ENCODE data around the gene TRIM37. TPM values are rescaled to one million over a fixed set of nuclear protein-coding genes. Genes with fewer than 3 reads are reported as not detected.

Gene TRIM37
- total and polyA plus RNA-seq, 2 of the 8 experiments (the other 6 are each of a cell fraction or from before 2014, with no cell fraction given): 38.2 to 57.0 TPM

GRCh38 chr17:59067340-59067739, 39.3 kb downstream of the TRIM37 start:
- Histone ChIP-seq H2BK20ac (ENCODE audit: low read length) (no peak overlapping the region), H3K27ac (ENCODE audit: low read depth, low read length) (no peak overlapping the region), H4K5ac (ENCODE audit: insufficient read length, low read depth, low read length) (no peak overlapping the region), H2BK12ac (ENCODE audit: low read depth, low read length) (no peak overlapping the region), H3K9ac (replicated peaks in 1 of 4; ENCODE audit: extremely low read depth in 1 of 4, low read depth in 3 of 4, low read length in 3 of 4) (no peak overlapping the region), H2BK15ac (ENCODE audit: low read length) (no peak overlapping the region), H2AK5ac (ENCODE audit: low read depth, low read length) (no peak overlapping the region), H3K27me3 (replicated peaks in 1 of 4; ENCODE audit: control insufficient read depth in 3 of 4, extremely low read depth in 1 of 4, insufficient read depth in 3 of 4, low read length in 3 of 4) (no peaks in the 10 kb centered on the region), H3K18ac (ENCODE audit: extremely low read depth, low read length) (no peak overlapping the region), H3K23ac (ENCODE audit: insufficient read length) (no peak overlapping the region), H3K9me3 (ENCODE audit: insufficient read depth in 2 of 2, low read depth in 1 of 2, low read length in 1 of 2) (no peaks in the 10 kb centered on the region), H2BK120ac (replicated peaks; ENCODE audit: low read depth, low read length) (no peak overlapping the region), H3K36me3 (ENCODE audit: control insufficient read depth in 2 of 4, insufficient read depth in 4 of 4, low read length in 3 of 4) (peaks cover 6 to 45% (median 15%) of the 10 kb centered on the region in 4 experiments), H3K4me2 (ENCODE audit: insufficient read depth in 1 of 2, low read depth in 2 of 2, low read length in 2 of 2) (no peak overlapping the region), H3K4me3 (ENCODE audit: extremely low read depth in 1 of 4, insufficient read depth in 2 of 4, low read depth in 3 of 4, low read length in 4 of 4) (no peak overlapping the region), H4K20me1 (replicated peaks in 1 of 2; ENCODE audit: control insufficient read depth in 1 of 2, insufficient read depth in 2 of 2, low read length in 2 of 2) (no peaks in the 10 kb centered on the region), H4K8ac (ENCODE audit: extremely low read depth, insufficient read depth, low read length) (no peak overlapping the region), H3K79me2 (ENCODE audit: control insufficient read depth in 1 of 2, insufficient read depth in 2 of 2, low read length in 2 of 2) (no peaks in the 10 kb centered on the region), H3K4me1 (replicated peaks in 1 of 4; ENCODE audit: control insufficient read depth in 3 of 4, insufficient read depth in 4 of 4, low read length in 3 of 4) (no peaks in the 10 kb centered on the region), H3K79me1 (ENCODE audit: low read depth, low read length) (no peaks in the 10 kb centered on the region), H3K4ac (replicated peaks; ENCODE audit: insufficient read length, low read depth, low read length) (no peak overlapping the region), H3K14ac (ENCODE audit: insufficient read length) (no peak overlapping the region), H3K56ac (replicated peaks; ENCODE audit: insufficient read length, low read depth, low read length) (no peak overlapping the region), H4K91ac (replicated peaks; ENCODE audit: insufficient read length, low read length) (no peak overlapping the region), H2AFZ (ENCODE audit: low read length) (no peak overlapping the region), H3K23me2 (ENCODE audit: low read depth, low read length) (no peaks in the 10 kb centered on the region), H2BK5ac (ENCODE audit: low read depth, low read length) (no peak overlapping the region)
- no peak for DNase-seq (ENCODE audit: low read depth in 1 of 2, low spot score in 2 of 2)
- no peak for FAIRE-seq
- CTCF ChIA-PET (ENCODE audit: partially characterized antibody): no interaction called here
- POLR2A ChIA-PET (ENCODE audit: partially characterized antibody): no interaction called here
- 85% methylated on average over 2 of the region's 2 CpGs; no CpG with 5 or more reads in 1 of the 2 experiments for WGBS, 2 experiments (ENCODE audit: extremely low coverage in 1 of 2, insufficient coverage in 1 of 2, insufficient read length in 1 of 2, insufficient replicate concordance in 2 of 2, low coverage in 1 of 2, low lambda C conversion rate in 2 of 2, missing lambda C conversion rate in 1 of 2)
- TF ChIP-seq CHD7 (IDR thresholded peaks at IDR 0.05; ENCODE audit: insufficient replicate concordance, low read length): no peak

Data from H1 (cell line).